HL-60 (cell line): Measurements from ENCODE around the gene ADGRL2.

Experiments used
- CTCF ChIP-seq: IDR thresholded peaks from one replicate; pipeline ENCODE4 v1.5.1; 2011; ENCODE audit warnings: low read length, control low read depth, inconsistent platforms; ENCODE audit not compliant: insufficient read depth
- POLR2AphosphoS5 ChIP-seq: IDR thresholded peaks from 2 replicates; pipeline ENCODE4 v1.6.1; 2012; ENCODE audit warnings: low read depth
- REST ChIP-seq: IDR thresholded peaks from 2 replicates; pipeline ENCODE4 v1.6.1; 2012; ENCODE audit warnings: low read depth; ENCODE audit not compliant: insufficient replicate concordance

GRCh38 chr1:81967951-81968350 is 167.2 kb downstream of the ADGRL2 start:
- TF ChIP-seq CTCF = no peak
- TF ChIP-seq POLR2AphosphoS5 = no peak
- no peak for TF ChIP-seq REST
